Neural cell (in vitro differentiated cells): ENCODE results near the gene TEKT2.

Source experiments
- CTCF ChIP-seq: fragments of 450-650 bp; IDR thresholded peaks from 2 replicates; pipeline ENCODE4 v1.5.1; 2014; ENCODE audit warnings: antibody characterized with exemption, mild to moderate bottlenecking, moderate library complexity; ENCODE audit not compliant: poor library complexity, severe bottlenecking
- EZH2 ChIP-seq: fragments of 200-600, 300-800 bp; shearing (Covaris generic), sonication (generic); IDR thresholded peaks from 2 replicates; pipeline ENCODE4 v1.6.1; 2014; ENCODE audit warnings: antibody characterized with exemption, low read length, borderline replicate concordance, mild to moderate bottlenecking; ENCODE audit not compliant: insufficient read depth, poor library complexity, severe bottlenecking

GRCh38 chr1:36128126-36128904 is 44.4 kb downstream of the TEKT2 start:
- TF ChIP-seq CTCF (no peak), EZH2 (no peak)
